HG03280 (cell line): Measurements from ENCODE around the gene BCAS3.
"Not testable (repeated sequence)": the region's sequence is repeated elsewhere in the genome, so short reads cannot be mapped to it uniquely, and the experiment has no call there.

ENCODE experiments used
- ATAC-seq: cut with Tn5 transposase; IDR thresholded peaks from one replicate; pipeline ENCODE4 v1.9.1; 2021; ENCODE audit warnings: mild to moderate bottlenecking, moderate library complexity; ENCODE audit not compliant: unreplicated experiment

Gene BCAS3

GRCh38 chr17:60743799-60744198, 66.1 kb downstream of the BCAS3 start:
- no peak for ATAC-seq

GRCh38 chr17:60744355-60744966, 66.8 kb downstream of the BCAS3 start:
- no peak for ATAC-seq

GRCh38 chr17:60745544-60745943, 67.9 kb downstream of the BCAS3 start:
- ATAC-seq: no peak

GRCh38 chr17:60747069-60747808, 69.6 kb downstream of the BCAS3 start:
- ATAC-seq: no peak

- ATAC-seq: no peak
Measured at GRCh38 chr17:60748204-60748603, 70.6 kb downstream of the BCAS3 start.

GRCh38 chr17:60749050-60749449, 71.4 kb downstream of the BCAS3 start:
- no peak for ATAC-seq

GRCh38 chr17:60749708-60750107, 72.1 kb downstream of the BCAS3 start:
- ATAC-seq: no peak

GRCh38 chr17:60750640-60751039, 73.0 kb downstream of the BCAS3 start:
- ATAC-seq: no peak

GRCh38 chr17:60751884-60752283, 74.2 kb downstream of the BCAS3 start:
- no peak for ATAC-seq

- ATAC-seq: no peak
Measured at GRCh38 chr17:60752873-60753577, 75.4 kb downstream of the BCAS3 start.

- ATAC-seq: no peak
Measured at GRCh38 chr17:60754057-60754604, 76.5 kb downstream of the BCAS3 start.

- not testable (repeated sequence) for ATAC-seq
Measured at GRCh38 chr17:60756798-60757197, 79.1 kb downstream of the BCAS3 start.

- no peak for ATAC-seq
Measured at GRCh38 chr17:60757437-60757836, 79.8 kb downstream of the BCAS3 start.

GRCh38 chr17:60759756-60760155, 82.1 kb downstream of the BCAS3 start:
- ATAC-seq: no peak

GRCh38 chr17:60761301-60761700, 83.7 kb downstream of the BCAS3 start:
- ATAC-seq: not testable (repeated sequence)

- ATAC-seq: no peak
Measured at GRCh38 chr17:60766778-60767190, 89.1 kb downstream of the BCAS3 start.

GRCh38 chr17:60767744-60768308, 90.2 kb downstream of the BCAS3 start:
- no peak for ATAC-seq

- no peak for ATAC-seq
Measured at GRCh38 chr17:60769327-60769726, 91.7 kb downstream of the BCAS3 start.

- ATAC-seq: no peak
Measured at GRCh38 chr17:60770946-60771422, 93.3 kb downstream of the BCAS3 start.

- not testable (repeated sequence) for ATAC-seq
Measured at GRCh38 chr17:60771621-60772020, 94.0 kb downstream of the BCAS3 start.

- no peak for ATAC-seq
Measured at GRCh38 chr17:60773552-60773951, 95.9 kb downstream of the BCAS3 start.
